Esophagus mucosa (tissue), 1 donor: ENCODE results near the gene DPEP2NB. TPM values are rescaled to one million over a fixed set of nuclear protein-coding genes. Genes with fewer than 3 reads are reported as not detected.
"Not testable (repeated sequence)": the region's sequence is repeated elsewhere in the genome, so short reads cannot be mapped to it uniquely, and the experiment has no call there.

Experiments
- ATAC-seq: fragments of 200-7000 bp; cut with Tn5 transposase; one replicate; pipeline ENCODE4 v1.9.1; 2020
- total RNA-seq: library from RNA; stranded (reverse); gene quantifications from one replicate; pipeline ENCODE4 v1.2.4, GENCODE V29; 2023
- donor health status: DM: yes; HTN: yes; CAD: no.

Gene DPEP2NB
- total RNA-seq, 1 donor from 2014 or later, result not detected

- not testable (repeated sequence) for ATAC-seq
Observed at GRCh38 chr16:68009872-68010271, 5.8 kb downstream of the DPEP2NB start.

GRCh38 chr16:68009157-68009735 lies 6.5 kb downstream of the DPEP2NB start:
- no peak for ATAC-seq

GRCh38 chr16:68005786-68006286 lies 9.9 kb downstream of the DPEP2NB start:
- peak; percentile 97 for ATAC-seq

GRCh38 chr16:68005211-68005610 lies 10.5 kb downstream of the DPEP2NB start:
- ATAC-seq, result no peak

- ATAC-seq, result no peak
Observed at GRCh38 chr16:68003031-68003430, 12.7 kb downstream of the DPEP2NB start.

GRCh38 chr16:68000450-68000849 lies 15.3 kb downstream of the DPEP2NB start:
- ATAC-seq, result peak; percentile 11

- peak; percentile 23 for ATAC-seq
Observed at GRCh38 chr16:67999985-68000384, 15.7 kb downstream of the DPEP2NB start.

- peak; percentile 64 for ATAC-seq
Observed at GRCh38 chr16:67998779-67999688, 16.7 kb downstream of the DPEP2NB start, which contains the start of gene DPEP2. Gene DPEP2, minus strand, starts transcription at chr16:67999484. Its CDS starts 6,272 bp downstream, at chr16:67993212.

GRCh38 chr16:67998231-67998778 lies 17.4 kb downstream of the DPEP2NB start:
- not testable (repeated sequence) for ATAC-seq

- ATAC-seq, result no peak
Observed at GRCh38 chr16:67996666-67997065, 19.0 kb downstream of the DPEP2NB start.

GRCh38 chr16:67995423-67995822 lies 20.3 kb downstream of the DPEP2NB start:
- no peak for ATAC-seq

GRCh38 chr16:67994040-67994408 lies 21.7 kb downstream of the DPEP2NB start:
- not testable (repeated sequence) for ATAC-seq

GRCh38 chr16:67993207-67994039 lies 22.3 kb downstream of the DPEP2NB start:
- peak; percentile 93 for ATAC-seq

GRCh38 chr16:67992661-67993206 lies 23.0 kb downstream of the DPEP2NB start:
- peak; percentile 9 for ATAC-seq

- no peak for ATAC-seq
Observed at GRCh38 chr16:67990018-67990386, 25.7 kb downstream of the DPEP2NB start.

GRCh38 chr16:67989322-67990017 lies 26.2 kb downstream of the DPEP2NB start:
- no peak for ATAC-seq

GRCh38 chr16:67988675-67989074 lies 27.0 kb downstream of the DPEP2NB start:
- ATAC-seq, result no peak

- ATAC-seq, result no peak
Observed at GRCh38 chr16:67987460-67988160, 28.1 kb downstream of the DPEP2NB start.

GRCh38 chr16:67986949-67987348 lies 28.8 kb downstream of the DPEP2NB start:
- ATAC-seq, result no peak

- no peak for ATAC-seq
Observed at GRCh38 chr16:67982011-67982696, 33.6 kb downstream of the DPEP2NB start.
